OCI-LY1 (cell line): ENCODE measurements around the gene TMEM178A.

Experiments used
- H2AFZ ChIP-seq: fragments of 200-600 bp; sonication (generic), shearing (Covaris generic); 2 replicates; pipeline ENCODE4 v1.6.0; 2014; ENCODE audit warnings: antibody characterized with exemption, mild to moderate bottlenecking, low read length
- H3F3A ChIP-seq: fragments of 200-600 bp; sonication (generic), shearing (Covaris generic); 2 replicates; pipeline ENCODE4 v1.6.0; 2014; ENCODE audit warnings: mild to moderate bottlenecking, antibody characterized with exemption, low read length, moderate library complexity; ENCODE audit not compliant: insufficient read depth
- H3K27ac ChIP-seq: fragments of 200-600 bp; sonication (generic); 2 replicates; pipeline ENCODE4 v1.5.1; 2014; ENCODE audit warnings: low read length, mixed run types, mild to moderate bottlenecking, low read depth; ENCODE audit not compliant: poor library complexity, severe bottlenecking
- H3K27me3 ChIP-seq: fragments of 200-600 bp; sonication (generic); 2 replicates; pipeline ENCODE4 v1.6.0; 2014; ENCODE audit warnings: antibody characterized with exemption, mild to moderate bottlenecking, low read length, moderate library complexity; ENCODE audit not compliant: insufficient read depth
- H3K36me3 ChIP-seq: fragments of 200-600 bp; sonication (generic); 2 replicates; pipeline ENCODE4 v1.6.1; 2014; ENCODE audit warnings: mild to moderate bottlenecking, antibody characterized with exemption, low read length, moderate library complexity, mixed read lengths; ENCODE audit not compliant: insufficient read depth
- H3K4me1 ChIP-seq: fragments of 200-600 bp; sonication (generic); 2 replicates; pipeline ENCODE4 v1.5.1; 2014; ENCODE audit warnings: mild to moderate bottlenecking, low read length, moderate library complexity; ENCODE audit not compliant: insufficient read depth, severe bottlenecking
- H3K4me2 ChIP-seq: fragments of 200-600 bp; sonication (generic), shearing (Covaris generic); 2 replicates; pipeline ENCODE4 v1.6.1; 2014; ENCODE audit warnings: low read length
- H3K4me3 ChIP-seq: fragments of 200-600 bp; sonication (generic); 2 replicates; pipeline ENCODE4 v1.5.1; 2014; ENCODE audit warnings: low read length, low read depth, mild to moderate bottlenecking, mixed read lengths; ENCODE audit not compliant: poor library complexity, severe bottlenecking
- H3K79me2 ChIP-seq: fragments of 200-600 bp; shearing (Covaris generic); 2 replicates; pipeline ENCODE4 v1.6.1; 2016; ENCODE audit warnings: mixed run types, low read length, mixed read lengths; ENCODE audit not compliant: insufficient read depth
- H3K9ac ChIP-seq: fragments of 200-600 bp; sonication (generic), shearing (Covaris generic); 2 replicates; pipeline ENCODE4 v1.6.1; 2014; ENCODE audit warnings: mild to moderate bottlenecking, low read length, mixed read lengths
- H3K9me2 ChIP-seq: fragments of 200-600 bp; sonication (generic), shearing (Covaris generic); 2 replicates; pipeline ENCODE4 v1.6.1; 2014; ENCODE audit warnings: low read depth, mild to moderate bottlenecking, low read length, mixed read lengths
- H3K9me3 ChIP-seq: fragments of 200-600 bp; shearing (Covaris generic); 2 replicates; pipeline ENCODE4 v1.6.1; 2014; ENCODE audit warnings: low read length, mixed read lengths
- H4K20me1 ChIP-seq: fragments of 200-600 bp; sonication (generic), shearing (Covaris generic); 2 replicates; pipeline ENCODE4 v1.6.0; 2016; ENCODE audit warnings: mild to moderate bottlenecking, low read length; ENCODE audit not compliant: insufficient read depth
- CTCF ChIP-seq: fragments of 200-600 bp; sonication (generic), shearing (Covaris generic); IDR thresholded peaks from 2 replicates; pipeline ENCODE4 v1.5.1; 2017; ENCODE audit warnings: mild to moderate bottlenecking, antibody characterized with exemption, low read length, moderate library complexity, mixed read lengths
- EZH2 ChIP-seq: fragments of 200-600 bp; sonication (generic), shearing (Covaris generic); IDR thresholded peaks from 2 replicates; pipeline ENCODE4 v1.8.0; 2017; ENCODE audit warnings: borderline replicate concordance, mixed run types, mild to moderate bottlenecking, antibody characterized with exemption, low read length, moderate library complexity, mixed read lengths

The TMEM178A gene

DNA sequence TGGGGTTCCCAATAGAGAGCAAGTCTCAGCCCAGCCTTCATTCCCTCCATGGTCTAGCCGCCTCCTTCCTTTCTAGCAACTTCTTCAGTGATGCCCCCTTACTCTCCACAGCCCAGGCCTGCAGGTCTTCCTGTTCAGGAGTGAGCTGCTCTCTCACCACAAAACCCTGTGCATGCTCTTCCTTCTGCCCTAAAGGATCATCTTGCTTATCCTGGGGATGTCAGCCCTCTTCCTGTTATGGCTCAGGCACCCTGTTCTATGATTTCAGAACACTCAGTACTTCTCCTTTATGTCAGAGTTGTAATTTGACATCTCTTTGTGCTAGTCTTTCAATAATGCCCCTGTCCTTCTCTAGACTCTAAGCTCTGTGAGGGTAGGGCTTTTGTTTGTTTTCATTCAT lies 19.4 kb downstream of the TMEM178A start:
- TF ChIP-seq CTCF (no peak), EZH2 (no peak)
- Histone ChIP-seq H3K36me3 (no peaks in the 10 kb centered on the region), H3K9me2 (no peaks in the 10 kb centered on the region), H3K27me3 (no peaks in the 10 kb centered on the region), H3K4me2 (no peak overlapping the region), H3K4me3 (no peak overlapping the region), H3F3A (no peaks in the 10 kb centered on the region), H3K27ac (no peak overlapping the region), H3K79me2 (no peaks in the 10 kb centered on the region), H2AFZ (no peak overlapping the region), H3K9me3 (no peaks in the 10 kb centered on the region), H4K20me1 (no peaks in the 10 kb centered on the region), H3K9ac (no peak overlapping the region), H3K4me1 (no peaks in the 10 kb centered on the region)

GRCh38 chr2:39686456-39686855 lies 20.7 kb downstream of the TMEM178A start:
- Histone ChIP-seq H3K79me2 (no peaks in the 10 kb centered on the region), H3K4me1 (no peaks in the 10 kb centered on the region), H3K9ac (no peak overlapping the region), H3K36me3 (no peaks in the 10 kb centered on the region), H3K9me3 (no peaks in the 10 kb centered on the region), H2AFZ (no peak overlapping the region), H3K27ac (no peak overlapping the region), H4K20me1 (no peaks in the 10 kb centered on the region), H3K4me3 (no peak overlapping the region), H3K4me2 (no peak overlapping the region), H3K27me3 (no peaks in the 10 kb centered on the region), H3K9me2 (no peaks in the 10 kb centered on the region), H3F3A (no peaks in the 10 kb centered on the region)
- TF ChIP-seq CTCF = no peak
- no peak for TF ChIP-seq EZH2

GRCh38 chr2:39688181-39688580 lies 22.5 kb downstream of the TMEM178A start:
- Histone ChIP-seq H3F3A (no peaks in the 10 kb centered on the region), H3K27ac (no peak overlapping the region), H3K9me3 (no peaks in the 10 kb centered on the region), H3K79me2 (no peaks in the 10 kb centered on the region), H3K27me3 (no peaks in the 10 kb centered on the region), H3K9me2 (no peaks in the 10 kb centered on the region), H3K4me1 (no peaks in the 10 kb centered on the region), H3K36me3 (no peaks in the 10 kb centered on the region), H3K4me2 (no peak overlapping the region), H3K4me3 (no peak overlapping the region), H3K9ac (no peak overlapping the region), H2AFZ (no peak overlapping the region), H4K20me1 (no peaks in the 10 kb centered on the region)
- TF ChIP-seq CTCF = no peak
- no peak for TF ChIP-seq EZH2
